NCI-H82 (cell line): Measurements from ENCODE around the gene BHLHE41.

Experiments
- DNase-seq: peaks from one replicate; lab custom pipeline; 2025; lab: John Stamatoyannopoulos, UW

Gene BHLHE41

GRCh38 chr12:26077915-26078702 is 46.7 kb downstream of the BHLHE41 start:
- DNase-seq = no peak
